COLO668 (cell line): ENCODE results near the gene USP4.
A peak's percentile ranks its signal among the peaks of the same experiment; 100 is the strongest.
"Not testable (repeated sequence)": the region's sequence is repeated elsewhere in the genome, so short reads cannot be mapped to it uniquely, and the experiment has no call there.

Experiments
- DNase-seq: peaks from one replicate; lab custom pipeline; 2025; ENCODE audit not compliant: unreplicated experiment; lab: John Stamatoyannopoulos, UW

Gene USP4

DNA sequence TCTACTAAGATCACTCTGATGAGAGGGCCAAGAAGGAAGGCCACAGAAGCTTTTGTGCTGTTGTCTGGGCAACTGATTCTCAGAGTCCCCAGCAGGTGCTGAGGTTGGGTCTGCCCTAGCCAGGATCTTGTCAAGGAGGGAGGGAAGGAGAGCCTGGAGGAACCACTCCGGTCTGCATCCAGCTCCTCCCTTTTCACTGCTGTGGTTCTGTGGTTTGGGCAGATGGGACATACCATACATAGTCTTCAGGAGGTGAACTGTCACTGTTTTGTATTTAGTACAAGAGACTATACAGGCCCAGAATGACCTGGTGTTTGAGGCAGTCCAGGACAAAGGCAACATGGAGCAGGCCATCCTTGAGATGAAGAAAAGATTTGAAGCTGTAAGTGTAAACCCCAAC lies 84.7 kb downstream of the USP4 start:
- no peak for DNase-seq

- no peak for DNase-seq
Measured at GRCh38 chr3:49253512-49253911, 86.3 kb downstream of the USP4 start.

DNA sequence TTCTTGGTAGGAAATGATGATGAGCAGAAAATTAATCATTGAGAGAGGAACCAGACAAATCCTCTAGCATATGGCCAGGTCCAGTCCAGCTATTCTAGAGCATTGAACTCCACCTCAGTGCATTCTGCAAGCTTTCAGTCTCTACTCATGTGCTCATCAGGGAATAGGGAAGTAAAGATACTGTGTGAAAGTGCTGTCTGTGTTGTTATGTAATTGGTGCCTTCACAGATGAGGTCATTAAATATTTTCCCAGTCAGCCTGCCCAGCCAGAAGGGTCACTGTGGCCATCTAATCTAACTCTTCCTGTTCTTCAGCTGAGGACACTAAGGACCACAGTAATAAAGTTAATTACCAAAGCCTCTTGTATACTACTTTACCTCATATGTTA lies 91.0 kb downstream of the USP4 start:
- DNase-seq = no peak

- DNase-seq = peak; percentile 2
Measured at GRCh38 chr3:49244581-49245205, 95.2 kb downstream of the USP4 start.

GRCh38 chr3:49240091-49240490 lies 99.8 kb downstream of the USP4 start:
- DNase-seq = not testable (repeated sequence)

DNA sequence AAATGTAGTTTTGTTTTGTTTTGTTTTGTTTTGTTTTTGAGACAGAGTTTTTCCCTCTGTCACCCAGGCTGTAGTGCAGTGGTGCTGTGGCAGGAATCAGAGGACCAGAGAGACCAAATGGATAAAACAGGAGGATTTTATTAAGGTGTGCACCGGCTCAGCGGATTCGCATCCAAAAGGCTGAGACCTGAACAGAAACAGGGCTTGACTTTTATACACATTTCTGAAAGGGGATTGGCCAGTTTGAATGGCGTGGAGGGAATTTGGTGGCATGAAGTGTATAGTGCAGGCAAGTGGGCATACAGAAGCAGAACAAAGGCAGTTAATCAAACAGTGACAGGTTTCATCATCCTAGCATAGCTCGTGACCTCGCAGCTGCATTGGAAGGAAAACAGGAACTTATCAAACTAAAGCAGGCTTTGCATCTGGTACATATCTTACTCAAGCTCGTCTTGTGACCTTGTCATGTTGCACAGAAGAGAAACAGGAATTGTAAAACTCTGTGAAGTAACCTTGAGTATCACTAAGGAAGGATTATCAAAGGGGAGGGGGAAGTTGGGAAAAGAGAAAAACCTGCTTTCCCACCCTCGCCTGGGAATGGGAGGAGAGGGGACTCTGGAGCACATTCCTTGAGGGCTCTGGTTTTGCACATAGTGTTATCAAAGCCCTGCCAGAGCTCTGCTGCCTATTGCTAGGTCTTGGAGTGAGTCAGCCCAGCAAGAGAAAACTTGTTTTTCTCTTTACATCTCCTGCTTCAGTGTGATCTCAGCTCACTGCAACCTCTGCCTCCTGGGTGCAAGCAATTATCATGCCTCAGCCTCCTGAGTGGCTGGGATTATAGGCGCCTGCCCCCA lies 101.4 kb downstream of the USP4 start:
- no peak for DNase-seq

DNA sequence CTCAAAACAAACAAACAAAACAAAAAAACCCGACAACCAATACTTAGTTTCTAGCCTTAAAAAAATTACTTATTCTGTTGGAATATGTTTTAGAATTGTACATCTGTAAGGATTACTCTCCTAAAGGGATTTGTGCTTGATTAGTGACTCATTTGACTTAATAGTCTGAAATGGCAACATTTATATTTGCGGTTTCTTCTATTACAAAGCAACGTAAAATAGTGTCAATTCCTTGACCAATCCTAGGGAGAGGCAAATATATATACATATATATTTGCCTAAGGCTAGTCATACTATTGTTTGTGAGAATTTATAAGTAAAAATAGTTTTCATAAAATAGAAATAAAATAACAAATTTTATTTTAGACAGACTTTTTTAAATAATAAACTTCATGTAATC lies 102.5 kb downstream of the USP4 start:
- DNase-seq = no peak

GRCh38 chr3:49236226-49236625 lies 103.6 kb downstream of the USP4 start:
- DNase-seq = no peak

GRCh38 chr3:49228817-49229216 lies 111.0 kb downstream of the USP4 start:
- DNase-seq = not testable (repeated sequence)
